Smooth muscle cell (in vitro differentiated cells): ENCODE results near the gene HOXB2. TPM values are rescaled to one million over a fixed set of nuclear protein-coding genes. Genes with fewer than 3 reads are reported as not detected.

Experiments used
- DNase-seq: peaks from one replicate; lab custom pipeline; 2025; ENCODE audit not compliant: unreplicated experiment; lab: John Stamatoyannopoulos, UW
- H2AFZ ChIP-seq: fragments of 200-600 bp; sonication (generic); 2 replicates; pipeline ENCODE4 v1.6.0; 2016; ENCODE audit warnings: antibody characterized with exemption, low read depth, mild to moderate bottlenecking
- H3F3A ChIP-seq: fragments of 200-600 bp; sonication (generic); 2 replicates; pipeline ENCODE4 v1.6.0; 2017; ENCODE audit warnings: antibody characterized with exemption, low read depth
- H3K27ac ChIP-seq: fragments of 200-600 bp; sonication (generic); 2 replicates; pipeline ENCODE4 v1.5.1; 2016; ENCODE audit warnings: low read depth, mild to moderate bottlenecking
- H3K27me3 ChIP-seq: fragments of 200-600 bp; sonication (generic); 2 replicates; pipeline ENCODE4 v1.6.1; 2016; ENCODE audit warnings: low read depth, mild to moderate bottlenecking
- H3K36me3 ChIP-seq: fragments of 200-600 bp; sonication (generic); 2 replicates; pipeline ENCODE4 v1.5.1; 2016; ENCODE audit warnings: low read depth
- H3K4me1 ChIP-seq: fragments of 200-600 bp; sonication (generic); 2 replicates; pipeline ENCODE4 v1.5.1; 2016; ENCODE audit warnings: low read depth
- H3K4me2 ChIP-seq: fragments of 200-600 bp; sonication (generic); 2 replicates; pipeline ENCODE4 v1.6.0; 2016; ENCODE audit warnings: mild to moderate bottlenecking
- H3K4me3 ChIP-seq: fragments of 200-600 bp; sonication (generic); 2 replicates; pipeline ENCODE4 v1.5.1; 2016; ENCODE audit warnings: mild to moderate bottlenecking
- H3K79me2 ChIP-seq: fragments of 200-600 bp; sonication (generic); 2 replicates; pipeline ENCODE4 v1.6.0; 2016; ENCODE audit warnings: low read depth, mild to moderate bottlenecking
- H3K9ac ChIP-seq: fragments of 200-600 bp; sonication (generic); 2 replicates; pipeline ENCODE4 v1.6.0; 2016; ENCODE audit warnings: low read depth
- H3K9me3 ChIP-seq: fragments of 200-600 bp; sonication (generic); replicated peaks from 2 replicates; pipeline ENCODE4 v1.5.1; 2016; ENCODE audit warnings: low read depth
- H4K20me1 ChIP-seq: fragments of 200-600 bp; sonication (generic); 2 replicates; pipeline ENCODE4 v1.6.0; 2016; ENCODE audit warnings: low read depth
- WGBS: methylation state at CpG from one replicate; pipeline ENCODE4 v1.1.7; 2016; ENCODE audit warnings: low lambda C conversion rate; 5-methylcytosine and 5-hydroxymethylcytosine counted together
- polyA plus RNA-seq: library from polyadenylated mRNA; unstranded; fragments of >200 nt; fragmentation: Nextera tagmentation; extraction: Ambion mirVana; gene quantifications from 2 replicates; pipeline ENCODE4 v1.2.1, GENCODE V29; 2016
- total RNA-seq: library from RNA; depleted of rRNA; stranded (reverse); fragments of >200 nt; gene quantifications from 2 replicates; pipeline ENCODE4 v1.2.3, GENCODE V29; 2014
- TF ChIP-seq, protein P1 (sequence below): fragments of 200-600 bp; sonication (generic); IDR thresholded peaks from 2 replicates; pipeline ENCODE4 v1.5.1; 2017; ENCODE audit warnings: borderline replicate concordance, mild to moderate bottlenecking, antibody characterized with exemption; ENCODE audit not compliant: insufficient read depth, poor library complexity, severe bottlenecking

Gene HOXB2
- total and polyA plus RNA-seq, 2 experiments from 2014 or later, result 26.5 to 40.4 TPM

GRCh38 chr17:48532261-48532660, 12.6 kb downstream of the HOXB2 start:
- TF ChIP-seq, protein P1, sequence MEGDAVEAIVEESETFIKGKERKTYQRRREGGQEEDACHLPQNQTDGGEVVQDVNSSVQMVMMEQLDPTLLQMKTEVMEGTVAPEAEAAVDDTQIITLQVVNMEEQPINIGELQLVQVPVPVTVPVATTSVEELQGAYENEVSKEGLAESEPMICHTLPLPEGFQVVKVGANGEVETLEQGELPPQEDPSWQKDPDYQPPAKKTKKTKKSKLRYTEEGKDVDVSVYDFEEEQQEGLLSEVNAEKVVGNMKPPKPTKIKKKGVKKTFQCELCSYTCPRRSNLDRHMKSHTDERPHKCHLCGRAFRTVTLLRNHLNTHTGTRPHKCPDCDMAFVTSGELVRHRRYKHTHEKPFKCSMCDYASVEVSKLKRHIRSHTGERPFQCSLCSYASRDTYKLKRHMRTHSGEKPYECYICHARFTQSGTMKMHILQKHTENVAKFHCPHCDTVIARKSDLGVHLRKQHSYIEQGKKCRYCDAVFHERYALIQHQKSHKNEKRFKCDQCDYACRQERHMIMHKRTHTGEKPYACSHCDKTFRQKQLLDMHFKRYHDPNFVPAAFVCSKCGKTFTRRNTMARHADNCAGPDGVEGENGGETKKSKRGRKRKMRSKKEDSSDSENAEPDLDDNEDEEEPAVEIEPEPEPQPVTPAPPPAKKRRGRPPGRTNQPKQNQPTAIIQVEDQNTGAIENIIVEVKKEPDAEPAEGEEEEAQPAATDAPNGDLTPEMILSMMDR, result no peak
- DNase-seq, result no peak
- Histone ChIP-seq H3K27ac (no peak overlapping the region), H3K4me2 (no peak overlapping the region), H3K4me1 (no peaks in the 10 kb centered on the region), H3K79me2 (no peaks in the 10 kb centered on the region), H2AFZ (no peak overlapping the region), H4K20me1 (no peaks in the 10 kb centered on the region), H3K27me3 (peaks cover 41% of the 10 kb centered on the region), H3K4me3 (no peak overlapping the region), H3K9me3 (no peaks in the 10 kb centered on the region), H3K9ac (no peak overlapping the region), H3K36me3 (no peaks in the 10 kb centered on the region), H3F3A (no peaks in the 10 kb centered on the region)
- WGBS, result 92% methylated on average over 8 of the region's 8 CpGs

DNA sequence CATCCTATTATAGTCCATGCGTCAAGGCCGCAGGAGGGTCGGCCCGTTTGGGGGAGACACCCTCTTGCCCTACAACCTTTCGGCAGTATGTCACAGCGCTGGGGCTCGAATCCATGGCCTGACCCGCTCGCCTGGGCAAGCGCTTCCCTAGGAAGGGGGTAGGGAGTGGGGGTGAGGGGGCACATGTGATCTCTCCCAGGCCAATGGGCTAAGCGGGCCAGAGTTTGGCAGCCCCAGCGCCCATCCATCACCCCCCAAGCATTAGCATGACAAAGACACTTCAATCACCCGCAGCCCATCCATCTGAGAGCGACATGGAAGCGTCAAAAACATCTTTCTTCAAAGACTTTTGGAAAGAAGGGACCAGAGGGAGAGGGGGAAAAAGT, 14.0 kb downstream of the HOXB2 start, which contains the start of gene HOXB1:
TSS of gene HOXB1 (minus strand) at position 125 of the 386 bp plus-strand sequence. CDS start at position 18, 107 bp downstream.
- 62% methylated on average over 15 of the region's 15 CpGs for WGBS
- Histone ChIP-seq H3K36me3 (no peaks in the 10 kb centered on the region), H3K4me3 (no peak within 1 kb of the TSS), H3K79me2 (no peaks in the 10 kb centered on the region), H4K20me1 (no peaks in the 10 kb centered on the region), H3K4me1 (peaks cover 6% of the 10 kb centered on the region), H3K27me3 (peaks cover 55% of the 10 kb centered on the region), H2AFZ (no peak within 1 kb of the TSS), H3K9me3 (no peaks in the 10 kb centered on the region), H3K4me2 (no peak within 1 kb of the TSS), H3F3A (no peaks in the 10 kb centered on the region), H3K9ac (no peak within 1 kb of the TSS), H3K27ac (no peak within 1 kb of the TSS)
- no peak for DNase-seq
- TF ChIP-seq, protein P1, result no peak

GRCh38 chr17:48530208-48530886, 14.6 kb downstream of the HOXB2 start:
- WGBS, result 54% methylated on average over 37 of the region's 37 CpGs

More at GRCh38 chr17:48530208-48530886, 14.6 kb downstream of the HOXB2 start:
- Histone ChIP-seq H3F3A (no peaks in the 10 kb centered on the region), H3K79me2 (no peaks in the 10 kb centered on the region), H3K9me3 (no peaks in the 10 kb centered on the region), H2AFZ (no peak overlapping the region), H4K20me1 (no peaks in the 10 kb centered on the region), H3K4me3 (no peak overlapping the region), H3K9ac (no peak overlapping the region), H3K36me3 (no peaks in the 10 kb centered on the region), H3K27ac (no peak overlapping the region), H3K4me1 (peaks cover 6% of the 10 kb centered on the region), H3K27me3 (peaks cover 60% of the 10 kb centered on the region), H3K4me2 (no peak overlapping the region)
- DNase-seq, result no peak
- TF ChIP-seq, protein P1, result no peak
